ENCODE measurements around the gene LPP. TPM values are rescaled to one million over a fixed set of nuclear protein-coding genes. Genes with fewer than 3 reads are reported as not detected.

Gene LPP
- total and polyA plus RNA-seq, 2 of the 13 experiments (the other 11 are each of a cell fraction or from before 2014, with no cell fraction given): 19.2 to 29.9 TPM

DNA sequence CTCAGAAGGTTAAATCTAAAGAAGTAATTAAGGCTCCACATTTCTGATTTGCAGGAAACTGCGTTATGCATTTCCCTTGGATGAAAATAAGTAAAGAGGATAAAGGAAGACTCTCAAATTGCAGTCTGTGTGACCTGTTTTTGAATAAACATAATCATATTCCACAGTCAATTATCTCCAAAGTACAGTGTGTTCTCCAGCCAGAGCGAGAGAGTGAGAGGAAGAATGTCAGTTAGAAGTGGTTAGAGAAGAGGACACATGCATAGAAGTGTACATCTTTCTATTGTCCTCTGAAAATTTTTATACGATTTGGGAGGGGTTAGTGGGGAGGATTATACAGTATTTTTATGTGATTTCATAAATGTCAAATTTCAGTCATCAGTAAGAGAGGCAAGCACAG, 487.1 kb downstream of the LPP start:
- in situ Hi-C loops (cut with HindIII; ENCODE audit: extremely low pct_ligation_motif_present, low pct_unique_long_range_greater_than_20kb): no loop called here
- intact Hi-C loops (cut with micrococcal nuclease; ENCODE audit: unreplicated experiment): no loop called here
- Histone ChIP-seq H3K9me3 (ENCODE audit: low read length) (no peaks in the 10 kb centered on the region), H3K27ac (ENCODE audit: extremely low read length, insufficient read depth, low read length) (no peak overlapping the region), H4K20me1 (ENCODE audit: insufficient read depth, low read length) (no peaks in the 10 kb centered on the region), H3K9ac (ENCODE audit: insufficient read depth, low read depth, low read length) (no peak overlapping the region), H3K4me3 (replicated peaks in 1 of 3; ENCODE audit: insufficient read depth in 1 of 3, low read depth in 2 of 3, low read length in 3 of 3) (no peak overlapping the region), H3K4me1 (ENCODE audit: insufficient read depth, low read length) (peaks cover 19% of the 10 kb centered on the region), H3K79me2 (ENCODE audit: insufficient read depth, low read length) (no peaks in the 10 kb centered on the region), H3K27me3 (ENCODE audit: control insufficient read depth in 1 of 2, insufficient read depth in 2 of 2, low read length in 2 of 2) (no peaks in the 10 kb centered on the region), H2AFZ (ENCODE audit: low read length) (no peak overlapping the region), H3K4me2 (ENCODE audit: low read depth, low read length) (no peak overlapping the region), H3K36me3 (replicated peaks in 1 of 2; ENCODE audit: control insufficient read depth in 1 of 2, insufficient read depth in 2 of 2, low read length in 2 of 2) (no peaks in the 10 kb centered on the region)
- TF ChIP-seq ZNF234 (CRISPR knock-in tag; conservative IDR thresholded peaks at IDR 0.05) (no peak), ZNF709 (CRISPR knock-in tag; IDR thresholded peaks at IDR 0.05) (no peak), MEIS2 (CRISPR knock-in tag; IDR thresholded peaks at IDR 0.05) (no peak), BCL6 (CRISPR knock-in tag; IDR thresholded peaks at IDR 0.05) (no peak), ZNF101 (CRISPR knock-in tag; IDR thresholded peaks at IDR 0.05; ENCODE audit: borderline replicate concordance, low read depth) (no peak), TFDP1 (CRISPR knock-in tag; IDR thresholded peaks at IDR 0.05; ENCODE audit: borderline replicate concordance) (no peak), ZBTB7A (CRISPR knock-in tag; IDR thresholded peaks at IDR 0.05) (no peak), CENPX (CRISPR knock-in tag; IDR thresholded peaks at IDR 0.05) (no peak), CHCHD3 (CRISPR knock-in tag; IDR thresholded peaks at IDR 0.05) (no peak), ZNF430 (CRISPR knock-in tag; IDR thresholded peaks at IDR 0.05) (no peak), THAP9 (CRISPR knock-in tag; IDR thresholded peaks at IDR 0.05; ENCODE audit: borderline replicate concordance) (no peak), SMYD3 (CRISPR knock-in tag; IDR thresholded peaks at IDR 0.05) (no peak), MAFG (CRISPR knock-in tag; IDR thresholded peaks at IDR 0.05) (no peak), ZNF749 (CRISPR knock-in tag; IDR thresholded peaks at IDR 0.05; ENCODE audit: borderline replicate concordance) (no peak)
- TF ChIP-seq, protein P1, sequence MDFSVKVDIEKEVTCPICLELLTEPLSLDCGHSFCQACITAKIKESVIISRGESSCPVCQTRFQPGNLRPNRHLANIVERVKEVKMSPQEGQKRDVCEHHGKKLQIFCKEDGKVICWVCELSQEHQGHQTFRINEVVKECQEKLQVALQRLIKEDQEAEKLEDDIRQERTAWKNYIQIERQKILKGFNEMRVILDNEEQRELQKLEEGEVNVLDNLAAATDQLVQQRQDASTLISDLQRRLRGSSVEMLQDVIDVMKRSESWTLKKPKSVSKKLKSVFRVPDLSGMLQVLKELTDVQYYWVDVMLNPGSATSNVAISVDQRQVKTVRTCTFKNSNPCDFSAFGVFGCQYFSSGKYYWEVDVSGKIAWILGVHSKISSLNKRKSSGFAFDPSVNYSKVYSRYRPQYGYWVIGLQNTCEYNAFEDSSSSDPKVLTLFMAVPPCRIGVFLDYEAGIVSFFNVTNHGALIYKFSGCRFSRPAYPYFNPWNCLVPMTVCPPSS (IDR thresholded peaks at IDR 0.05): no peak
- TF ChIP-seq, protein P2, sequence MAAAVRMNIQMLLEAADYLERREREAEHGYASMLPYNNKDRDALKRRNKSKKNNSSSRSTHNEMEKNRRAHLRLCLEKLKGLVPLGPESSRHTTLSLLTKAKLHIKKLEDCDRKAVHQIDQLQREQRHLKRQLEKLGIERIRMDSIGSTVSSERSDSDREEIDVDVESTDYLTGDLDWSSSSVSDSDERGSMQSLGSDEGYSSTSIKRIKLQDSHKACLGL (CRISPR knock-in tag; IDR thresholded peaks at IDR 0.05): no peak
- TF ChIP-seq, protein P3, sequence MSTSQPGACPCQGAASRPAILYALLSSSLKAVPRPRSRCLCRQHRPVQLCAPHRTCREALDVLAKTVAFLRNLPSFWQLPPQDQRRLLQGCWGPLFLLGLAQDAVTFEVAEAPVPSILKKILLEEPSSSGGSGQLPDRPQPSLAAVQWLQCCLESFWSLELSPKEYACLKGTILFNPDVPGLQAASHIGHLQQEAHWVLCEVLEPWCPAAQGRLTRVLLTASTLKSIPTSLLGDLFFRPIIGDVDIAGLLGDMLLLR (CRISPR knock-in tag; IDR thresholded peaks at IDR 0.05): no peak
- 95% methylated on average over 3 of the region's 3 CpGs for WGBS (ENCODE audit: low lambda C conversion rate)
- ChIA-PET POLR2A (no interaction called here), CTCF (ENCODE audit: low intra/inter-chr PET ratio, low total read pairs) (no interaction called here)
- FAIRE-seq (no peak), DNase-seq (ENCODE audit: low spot score) (no peak), ATAC-seq (no peak)
- BruUV-seq (replicated peaks): no TSS peak
